Measurements from ENCODE around the gene INHBA.
A peak's percentile ranks its signal among the peaks of the same experiment; 100 is the strongest.

The INHBA gene

DNA sequence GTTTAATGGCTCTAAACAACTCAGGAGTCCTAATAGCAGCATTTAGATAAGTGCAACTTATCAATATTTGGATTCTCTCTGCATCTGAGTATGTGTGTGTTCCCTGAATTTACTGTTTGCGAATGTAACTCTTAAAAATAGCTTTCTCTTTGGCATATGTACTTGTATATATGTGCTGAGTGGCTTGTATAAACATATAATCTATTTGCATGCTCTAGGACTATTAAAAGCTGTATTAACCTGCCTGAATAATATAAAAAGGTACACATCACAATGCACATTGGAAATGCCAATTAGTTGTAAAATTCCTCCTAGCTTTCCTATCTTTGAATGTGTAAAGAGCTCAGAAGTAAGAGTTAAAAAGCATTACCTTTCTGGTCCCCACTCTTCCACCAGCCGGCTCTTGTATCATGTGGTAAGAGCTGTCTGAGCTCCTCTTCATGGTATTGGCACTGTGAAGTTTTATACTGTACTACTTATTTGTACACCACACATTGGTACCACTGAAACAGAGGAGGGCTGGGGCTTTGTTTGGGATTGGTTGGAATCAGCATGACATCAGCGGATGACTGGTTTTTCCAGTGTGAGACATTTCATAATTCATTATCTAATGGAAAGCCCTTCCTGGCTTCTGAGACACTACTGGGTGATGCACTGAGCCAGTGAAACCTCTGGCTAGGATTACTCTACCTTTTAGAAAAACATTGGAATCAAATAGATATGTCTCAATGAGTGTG is at the start of gene INHBA:
TSS of gene INHBA (minus strand) at position 456 of the 737 bp plus-strand sequence. CDS start 2,716 bp downstream, outside the sequence.
- no peak for DNase-seq

DNA sequence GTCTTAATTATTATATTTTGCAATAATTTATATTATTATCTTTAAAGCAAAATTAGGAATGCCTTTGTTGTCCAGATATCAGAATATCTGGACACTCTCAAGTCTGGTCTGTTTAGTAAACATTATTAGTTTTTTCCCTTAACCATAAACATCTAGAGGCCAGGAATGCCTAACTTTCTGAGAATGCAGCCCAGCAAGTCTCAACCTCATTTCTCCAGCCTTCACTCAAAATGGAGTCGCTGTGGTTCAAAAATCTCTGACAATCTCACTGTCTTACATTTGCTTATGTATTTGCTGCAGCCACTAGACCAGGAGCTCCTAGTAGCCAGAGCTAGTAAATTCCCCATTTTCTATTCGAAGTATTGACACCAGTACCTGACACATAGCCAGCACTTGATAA is 49.7 kb upstream of the INHBA start:
- DNase-seq, result no peak

DNA sequence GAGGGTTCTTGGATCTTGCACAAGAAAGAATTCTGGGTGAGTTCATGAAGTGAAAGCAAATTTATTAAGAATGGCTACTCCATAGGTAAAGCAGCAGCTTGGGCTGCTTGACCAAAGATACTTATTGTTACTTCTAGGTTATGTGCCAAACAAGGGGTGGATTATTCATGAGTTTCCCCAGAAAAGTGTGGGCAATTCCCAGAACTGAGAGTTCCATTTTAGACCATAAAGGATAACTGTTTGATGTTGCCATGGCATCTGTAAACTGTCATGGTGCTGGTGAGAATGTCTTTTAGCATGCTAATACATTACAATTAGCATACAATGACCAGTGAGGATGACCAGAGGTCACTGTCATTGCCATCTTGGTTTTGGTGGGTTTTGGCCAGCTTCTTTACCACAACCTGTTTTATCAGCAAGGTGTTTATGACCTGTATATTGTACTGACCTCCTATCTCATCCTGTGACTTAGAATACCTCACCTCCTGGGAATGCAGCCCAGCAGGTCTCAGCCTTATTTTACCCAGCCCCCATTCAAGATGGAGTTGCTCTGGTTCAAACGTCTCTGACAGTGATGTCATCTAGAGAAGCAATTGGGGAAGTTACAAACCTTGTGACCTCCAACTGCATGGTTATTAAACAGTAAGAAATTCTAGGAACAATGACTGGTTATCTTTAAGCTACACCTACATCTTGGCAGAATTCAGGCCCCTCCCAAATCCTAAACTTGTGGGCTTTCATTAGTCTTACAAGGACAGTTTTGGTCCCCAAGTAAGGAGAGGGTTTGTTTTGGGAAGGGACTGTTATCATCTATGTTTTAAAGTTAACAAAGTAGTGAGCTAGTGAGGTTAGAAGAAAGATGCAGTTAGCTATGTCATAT is 48.0 kb upstream of the INHBA start:
- DNase-seq, result peak; percentile 39

DNA sequence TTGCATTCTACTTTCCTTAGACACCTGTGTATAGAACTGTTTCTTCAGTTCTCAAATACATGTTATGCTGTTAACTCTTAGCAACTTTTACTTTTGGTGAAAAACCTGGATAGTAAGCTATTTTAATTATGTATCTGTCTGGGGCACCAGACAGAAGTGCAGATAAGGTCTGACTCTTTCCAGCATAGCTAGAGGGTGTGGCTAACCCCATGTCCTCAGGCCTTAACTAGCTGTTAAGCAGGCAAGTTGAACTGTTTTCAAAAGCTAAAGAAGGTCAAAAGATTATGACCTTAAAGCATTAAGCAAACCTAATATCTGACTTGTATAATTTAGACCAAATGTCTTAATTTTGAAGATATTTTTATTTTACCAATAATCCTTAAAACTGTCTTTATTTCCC is 45.1 kb upstream of the INHBA start:
- DNase-seq, result peak; percentile 69

- DNase-seq, result no peak
Measured at GRCh38 chr7:41745451-41745850, 42.6 kb upstream of the INHBA start.

- no peak for DNase-seq
Measured at GRCh38 chr7:41744161-41744560, 41.3 kb upstream of the INHBA start.

GRCh38 chr7:41742401-41743020 is 39.6 kb upstream of the INHBA start:
- no peak for DNase-seq

DNA sequence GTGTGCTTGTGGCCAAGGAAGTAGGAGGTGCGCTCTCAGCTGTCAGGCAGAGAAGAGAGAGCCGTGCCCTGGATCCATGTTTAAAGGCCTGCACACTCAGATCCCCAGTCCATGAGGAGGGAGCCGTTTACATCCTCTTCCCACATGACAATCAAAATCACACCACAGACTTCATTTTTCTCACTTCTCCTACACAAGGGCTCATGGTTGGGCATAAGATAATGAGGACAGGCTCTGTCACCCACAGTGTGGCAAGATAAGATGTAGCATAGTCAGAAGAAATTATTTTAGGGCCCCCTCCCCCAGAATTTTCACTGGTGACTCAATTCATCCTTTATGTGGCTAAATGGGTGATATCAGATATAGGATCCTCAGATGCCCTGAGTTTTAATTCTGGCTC is 35.9 kb upstream of the INHBA start:
- peak; percentile 27 for DNase-seq

DNA sequence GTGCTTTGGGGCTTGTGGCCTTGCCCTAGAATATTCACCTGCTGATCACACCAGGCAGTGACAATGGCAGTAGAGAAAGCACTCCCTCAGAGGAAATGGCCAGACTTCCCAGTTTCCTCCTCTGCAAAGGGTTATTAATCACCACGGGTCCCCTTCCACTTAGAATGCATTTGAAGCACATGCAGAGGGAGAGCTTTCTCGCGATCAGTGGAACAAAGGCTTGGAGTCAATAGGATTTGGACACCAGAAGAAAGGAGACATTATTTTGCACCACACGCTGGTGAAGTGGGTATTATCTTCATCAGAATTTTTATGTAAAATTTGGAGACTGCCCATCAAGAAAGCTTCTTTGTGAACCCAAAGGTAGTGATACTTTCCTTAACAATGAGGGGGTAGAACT is 35.4 kb upstream of the INHBA start:
- DNase-seq, result no peak

- peak; percentile 55 for DNase-seq
Measured at GRCh38 chr7:41735206-41735605, 32.3 kb upstream of the INHBA start.

DNA sequence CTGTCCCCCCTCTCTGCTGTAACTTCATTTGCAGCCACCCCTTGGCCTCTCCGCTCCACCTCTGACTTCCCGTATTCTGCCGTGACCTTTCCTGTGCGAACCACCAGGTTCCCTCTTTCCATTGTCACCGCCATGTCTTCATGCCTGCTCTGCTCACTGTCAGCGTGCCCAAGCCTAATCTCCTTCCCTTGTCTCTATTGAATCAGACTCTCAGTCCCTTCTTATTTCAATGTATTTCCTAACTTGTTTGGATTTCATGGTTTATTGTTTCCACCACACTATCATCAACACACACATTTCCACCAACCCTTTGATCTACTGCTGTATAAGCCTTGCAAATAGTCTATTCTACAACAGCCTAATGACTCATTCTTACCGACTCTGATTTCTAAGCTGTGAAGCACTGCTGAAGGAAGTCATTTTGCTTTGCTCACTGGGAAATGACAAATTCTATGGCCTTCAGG is 30.0 kb upstream of the INHBA start:
- DNase-seq, result peak; percentile 16

GRCh38 chr7:41732436-41732785 is 29.5 kb upstream of the INHBA start:
- peak; percentile 49 for DNase-seq

GRCh38 chr7:41731493-41732435 is 28.9 kb upstream of the INHBA start:
- DNase-seq, result peak; percentile 55

- no peak for DNase-seq
Measured at GRCh38 chr7:41730668-41731067, 27.8 kb upstream of the INHBA start.

DNA sequence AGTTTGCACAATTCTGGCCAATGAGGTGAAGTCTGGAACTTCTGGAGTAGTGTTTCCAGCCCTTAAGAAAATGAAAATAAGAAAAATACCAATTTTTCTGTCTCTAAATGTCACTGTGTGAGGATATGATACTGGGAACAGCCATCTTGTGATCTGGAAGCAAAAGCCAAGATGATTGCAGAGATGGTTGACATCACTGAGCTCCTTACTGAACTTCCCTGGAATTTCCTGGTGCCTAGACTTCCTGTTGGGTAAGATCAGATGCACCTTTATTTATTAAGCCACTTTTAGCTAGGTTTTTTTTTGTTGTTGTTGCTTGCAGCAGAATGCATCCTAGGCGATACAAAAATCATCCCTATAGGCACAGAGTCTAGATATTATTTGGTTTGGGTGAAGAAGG is 27.3 kb upstream of the INHBA start:
- DNase-seq, result no peak

DNA sequence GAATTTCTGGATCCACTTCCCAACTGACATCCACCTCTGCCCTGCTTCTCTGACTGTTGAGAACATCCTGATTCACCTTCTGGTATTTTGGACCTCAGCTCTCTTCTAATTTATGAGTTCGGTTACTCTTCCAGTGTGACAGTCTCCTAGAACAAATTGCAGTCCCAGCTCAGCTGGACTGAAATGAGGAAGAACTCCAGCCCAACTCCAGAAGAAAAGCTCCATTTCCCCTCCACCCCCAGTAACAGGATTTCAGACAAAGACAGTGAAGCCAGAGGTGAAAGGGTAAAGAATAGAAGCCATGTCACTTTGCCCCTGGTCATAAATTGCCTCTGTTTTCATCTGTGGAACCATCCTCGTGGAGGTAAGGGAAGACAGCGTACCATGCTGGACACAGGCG is 26.2 kb upstream of the INHBA start:
- no peak for DNase-seq

- DNase-seq, result no peak
Measured at GRCh38 chr7:41725013-41725412, 22.1 kb upstream of the INHBA start.

DNA sequence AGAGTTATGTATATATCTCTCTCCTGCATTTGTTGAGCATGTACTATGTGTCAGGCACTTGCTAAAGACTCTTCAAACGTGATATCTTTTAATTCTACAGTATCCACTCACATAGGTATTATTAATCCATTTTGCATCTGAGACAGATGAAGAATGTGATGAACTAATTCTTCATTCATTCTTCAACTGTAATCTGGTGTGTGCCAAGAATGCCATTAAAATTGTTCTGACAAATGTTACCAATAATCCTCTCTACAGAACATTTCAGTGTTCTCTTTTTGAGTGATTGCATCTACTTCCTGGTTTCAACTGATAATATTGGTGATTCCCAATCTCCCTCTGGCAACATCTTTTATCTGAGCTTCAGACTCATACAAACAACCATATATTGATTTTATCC is 18.0 kb upstream of the INHBA start:
- no peak for DNase-seq

GRCh38 chr7:41720046-41720445 is 17.2 kb upstream of the INHBA start:
- DNase-seq, result no peak

GRCh38 chr7:41716691-41717090 is 13.8 kb upstream of the INHBA start:
- no peak for DNase-seq

- DNase-seq, result no peak
Measured at GRCh38 chr7:41715000-41715399, 12.1 kb upstream of the INHBA start.

DNA sequence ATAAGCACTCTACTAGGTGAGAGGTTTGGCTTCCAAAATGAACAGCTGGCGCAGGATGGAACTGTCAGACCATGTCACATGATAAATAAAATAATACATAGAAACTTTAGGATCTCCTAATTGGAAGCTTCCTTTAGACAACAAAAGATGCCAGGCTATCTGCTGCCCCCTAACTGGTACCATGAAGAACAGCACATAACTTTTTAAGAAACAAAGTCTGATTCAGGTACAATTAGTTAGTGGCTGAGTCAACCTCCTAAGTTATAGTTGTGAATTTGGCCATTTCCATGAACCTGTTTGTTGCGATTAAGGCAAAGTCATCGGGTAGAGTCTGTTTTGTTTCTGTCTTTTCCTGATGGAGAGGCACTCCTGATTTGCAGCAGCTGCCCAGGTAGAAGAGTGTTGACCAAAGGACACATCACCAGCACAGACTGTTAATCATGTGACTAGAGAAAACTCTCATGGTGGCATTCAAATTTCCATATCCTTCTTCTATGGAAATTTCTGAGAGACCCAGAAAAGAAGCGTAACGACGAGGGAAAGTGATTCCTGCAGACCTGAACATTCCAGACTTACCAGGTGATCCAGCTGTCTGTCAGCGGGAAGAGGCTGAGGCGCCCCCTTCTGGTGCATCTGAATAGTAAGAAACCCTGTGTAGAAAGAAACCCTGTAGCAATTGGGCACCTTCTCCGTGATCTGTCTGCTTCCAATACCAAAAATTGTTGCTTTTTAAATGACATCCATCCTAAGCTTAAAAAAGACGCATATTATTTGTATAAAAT is 8.6 kb upstream of the INHBA start:
- peak; percentile 33 for DNase-seq
